ENCODE data around the gene CNRIP1.

Gene CNRIP1

GRCh38 chr2:68365087-68365486 lies 45.3 kb upstream of the CNRIP1 start, which contains the start of gene PLEK:
Gene PLEK, plus strand, starts transcription at chr2:68365282. Its CDS starts 70 bp downstream, at chr2:68365352.
- no peak for TF ChIP-seq ZNF8 (CRISPR knock-in tag; IDR thresholded peaks at IDR 0.05)
- TF ChIP-seq GLIS3 (CRISPR knock-in tag; IDR thresholded peaks at IDR 0.05), result no peak
- no peak for TF ChIP-seq ARNTL (CRISPR knock-in tag; IDR thresholded peaks at IDR 0.05; ENCODE audit: borderline replicate concordance, low read depth)
- no peak for TF ChIP-seq POU6F1 (CRISPR knock-in tag; IDR thresholded peaks at IDR 0.05; ENCODE audit: borderline replicate concordance, low read depth)
- TF ChIP-seq, protein P1, sequence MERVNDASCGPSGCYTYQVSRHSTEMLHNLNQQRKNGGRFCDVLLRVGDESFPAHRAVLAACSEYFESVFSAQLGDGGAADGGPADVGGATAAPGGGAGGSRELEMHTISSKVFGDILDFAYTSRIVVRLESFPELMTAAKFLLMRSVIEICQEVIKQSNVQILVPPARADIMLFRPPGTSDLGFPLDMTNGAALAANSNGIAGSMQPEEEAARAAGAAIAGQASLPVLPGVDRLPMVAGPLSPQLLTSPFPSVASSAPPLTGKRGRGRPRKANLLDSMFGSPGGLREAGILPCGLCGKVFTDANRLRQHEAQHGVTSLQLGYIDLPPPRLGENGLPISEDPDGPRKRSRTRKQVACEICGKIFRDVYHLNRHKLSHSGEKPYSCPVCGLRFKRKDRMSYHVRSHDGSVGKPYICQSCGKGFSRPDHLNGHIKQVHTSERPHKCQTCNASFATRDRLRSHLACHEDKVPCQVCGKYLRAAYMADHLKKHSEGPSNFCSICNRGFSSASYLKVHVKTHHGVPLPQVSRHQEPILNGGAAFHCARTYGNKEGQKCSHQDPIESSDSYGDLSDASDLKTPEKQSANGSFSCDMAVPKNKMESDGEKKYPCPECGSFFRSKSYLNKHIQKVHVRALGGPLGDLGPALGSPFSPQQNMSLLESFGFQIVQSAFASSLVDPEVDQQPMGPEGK (CRISPR knock-in tag; IDR thresholded peaks at IDR 0.05; ENCODE audit: borderline replicate concordance), result no peak
- no peak for TF ChIP-seq OSR1 (CRISPR knock-in tag; IDR thresholded peaks at IDR 0.05)
- no peak for TF ChIP-seq ZFP3 (CRISPR knock-in tag; IDR thresholded peaks at IDR 0.05)
- ATAC-seq, result no peak

GRCh38 chr2:68363721-68364120 lies 44.0 kb upstream of the CNRIP1 start:
- TF ChIP-seq RARB (CRISPR knock-in tag; IDR thresholded peaks at IDR 0.05), result no peak
- TF ChIP-seq, protein P2, sequence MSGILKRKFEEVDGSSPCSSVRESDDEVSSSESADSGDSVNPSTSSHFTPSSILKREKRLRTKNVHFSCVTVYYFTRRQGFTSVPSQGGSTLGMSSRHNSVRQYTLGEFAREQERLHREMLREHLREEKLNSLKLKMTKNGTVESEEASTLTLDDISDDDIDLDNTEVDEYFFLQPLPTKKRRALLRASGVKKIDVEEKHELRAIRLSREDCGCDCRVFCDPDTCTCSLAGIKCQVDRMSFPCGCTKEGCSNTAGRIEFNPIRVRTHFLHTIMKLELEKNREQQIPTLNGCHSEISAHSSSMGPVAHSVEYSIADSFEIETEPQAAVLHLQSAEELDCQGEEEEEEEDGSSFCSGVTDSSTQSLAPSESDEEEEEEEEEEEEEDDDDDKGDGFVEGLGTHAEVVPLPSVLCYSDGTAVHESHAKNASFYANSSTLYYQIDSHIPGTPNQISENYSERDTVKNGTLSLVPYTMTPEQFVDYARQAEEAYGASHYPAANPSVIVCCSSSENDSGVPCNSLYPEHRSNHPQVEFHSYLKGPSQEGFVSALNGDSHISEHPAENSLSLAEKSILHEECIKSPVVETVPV (CRISPR knock-in tag; IDR thresholded peaks at IDR 0.05), result no peak
- TF ChIP-seq OSR1 (CRISPR knock-in tag; IDR thresholded peaks at IDR 0.05), result no peak
- TF ChIP-seq, protein P3, sequence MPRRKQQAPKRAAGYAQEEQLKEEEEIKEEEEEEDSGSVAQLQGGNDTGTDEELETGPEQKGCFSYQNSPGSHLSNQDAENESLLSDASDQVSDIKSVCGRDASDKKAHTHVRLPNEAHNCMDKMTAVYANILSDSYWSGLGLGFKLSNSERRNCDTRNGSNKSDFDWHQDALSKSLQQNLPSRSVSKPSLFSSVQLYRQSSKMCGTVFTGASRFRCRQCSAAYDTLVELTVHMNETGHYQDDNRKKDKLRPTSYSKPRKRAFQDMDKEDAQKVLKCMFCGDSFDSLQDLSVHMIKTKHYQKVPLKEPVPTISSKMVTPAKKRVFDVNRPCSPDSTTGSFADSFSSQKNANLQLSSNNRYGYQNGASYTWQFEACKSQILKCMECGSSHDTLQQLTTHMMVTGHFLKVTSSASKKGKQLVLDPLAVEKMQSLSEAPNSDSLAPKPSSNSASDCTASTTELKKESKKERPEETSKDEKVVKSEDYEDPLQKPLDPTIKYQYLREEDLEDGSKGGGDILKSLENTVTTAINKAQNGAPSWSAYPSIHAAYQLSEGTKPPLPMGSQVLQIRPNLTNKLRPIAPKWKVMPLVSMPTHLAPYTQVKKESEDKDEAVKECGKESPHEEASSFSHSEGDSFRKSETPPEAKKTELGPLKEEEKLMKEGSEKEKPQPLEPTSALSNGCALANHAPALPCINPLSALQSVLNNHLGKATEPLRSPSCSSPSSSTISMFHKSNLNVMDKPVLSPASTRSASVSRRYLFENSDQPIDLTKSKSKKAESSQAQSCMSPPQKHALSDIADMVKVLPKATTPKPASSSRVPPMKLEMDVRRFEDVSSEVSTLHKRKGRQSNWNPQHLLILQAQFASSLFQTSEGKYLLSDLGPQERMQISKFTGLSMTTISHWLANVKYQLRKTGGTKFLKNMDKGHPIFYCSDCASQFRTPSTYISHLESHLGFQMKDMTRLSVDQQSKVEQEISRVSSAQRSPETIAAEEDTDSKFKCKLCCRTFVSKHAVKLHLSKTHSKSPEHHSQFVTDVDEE (CRISPR knock-in tag; IDR thresholded peaks at IDR 0.05), result no peak
- no peak for TF ChIP-seq ARNTL (CRISPR knock-in tag; IDR thresholded peaks at IDR 0.05; ENCODE audit: borderline replicate concordance, low read depth)
- no peak for ATAC-seq

- no peak for ATAC-seq
- TF ChIP-seq RARB (CRISPR knock-in tag; IDR thresholded peaks at IDR 0.05) (no peak), GLIS3 (CRISPR knock-in tag; IDR thresholded peaks at IDR 0.05) (no peak), ZNF8 (CRISPR knock-in tag; IDR thresholded peaks at IDR 0.05) (no peak), ZNF70 (CRISPR knock-in tag; IDR thresholded peaks at IDR 0.05) (no peak), SNAI2 (CRISPR knock-in tag; IDR thresholded peaks at IDR 0.05) (no peak), TCF4 (CRISPR knock-in tag; IDR thresholded peaks at IDR 0.05; ENCODE audit: borderline replicate concordance) (no peak), CSDC2 (CRISPR knock-in tag; IDR thresholded peaks at IDR 0.05) (no peak), TOX (CRISPR knock-in tag; IDR thresholded peaks at IDR 0.05; ENCODE audit: borderline replicate concordance) (no peak), ARNTL (CRISPR knock-in tag; IDR thresholded peaks at IDR 0.05; ENCODE audit: borderline replicate concordance, low read depth) (no peak), POU6F1 (CRISPR knock-in tag; IDR thresholded peaks at IDR 0.05; ENCODE audit: borderline replicate concordance, low read depth) (no peak), PPARA (CRISPR knock-in tag; IDR thresholded peaks at IDR 0.05; ENCODE audit: borderline replicate concordance) (no peak), BACH2 (CRISPR knock-in tag; IDR thresholded peaks at IDR 0.05; ENCODE audit: borderline replicate concordance) (no peak), ZFP30 (CRISPR knock-in tag; IDR thresholded peaks at IDR 0.05) (no peak)
- TF ChIP-seq, protein P3 (CRISPR knock-in tag; IDR thresholded peaks at IDR 0.05), result no peak
- TF ChIP-seq, protein P1 (CRISPR knock-in tag; IDR thresholded peaks at IDR 0.05; ENCODE audit: borderline replicate concordance), result no peak
Observed at GRCh38 chr2:68362749-68363148, 43.0 kb upstream of the CNRIP1 start.
